ENCODE data around the gene GOLGA6C. TPM values are rescaled to one million over a fixed set of nuclear protein-coding genes. Genes with fewer than 3 reads are reported as not detected.
A peak's percentile ranks its signal among the peaks of the same experiment; 100 is the strongest.

The GOLGA6C gene
- total and polyA plus RNA-seq, 10 of the 15 experiments (the other 5 are each of a cell fraction or from before 2014, with no cell fraction given): not detected

DNA sequence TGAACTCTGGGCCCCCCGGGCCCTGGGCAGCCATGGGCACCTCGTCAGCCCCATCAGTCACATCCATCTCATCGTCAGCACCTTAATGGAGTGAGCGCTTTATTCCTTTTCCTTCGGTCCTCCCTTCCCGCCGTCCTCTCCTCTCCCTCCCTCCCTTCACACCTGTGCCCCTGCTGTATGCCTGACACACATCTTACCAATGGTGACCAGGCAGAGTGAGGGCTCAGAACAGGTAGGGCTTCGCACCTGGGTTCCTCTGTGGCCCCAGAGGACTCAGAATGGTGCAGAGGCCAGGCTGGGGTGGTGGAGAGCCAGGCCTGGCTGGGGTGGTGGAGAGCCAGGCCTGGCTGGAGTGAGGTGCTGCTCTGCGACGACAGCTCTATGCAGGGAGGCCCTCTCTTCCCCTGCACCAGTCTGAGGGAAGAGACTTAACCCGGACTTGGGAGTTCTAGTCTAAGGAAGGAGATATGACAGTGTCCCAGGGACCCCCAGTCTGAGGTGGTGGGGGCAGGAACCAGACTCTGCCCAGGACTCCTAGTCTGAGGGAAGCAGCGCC lies 44.8 kb upstream of the GOLGA6C start (continued):
- no peak for TF ChIP-seq HSF1 (IDR thresholded peaks at IDR 0.05; ENCODE audit: low read depth, low read length)
- no peak for TF ChIP-seq CTCF (IDR thresholded peaks at IDR 0.05 in 2 of 3, conservative IDR thresholded peaks at IDR 0.05 in 1 of 3; ENCODE audit: control insufficient read depth in 2 of 3, extremely low read depth in 1 of 3, insufficient read depth in 1 of 3, low read depth in 3 of 3, low read length in 3 of 3)
- no peak for TF ChIP-seq SIN3A (IDR thresholded peaks at IDR 0.05; ENCODE audit: low read depth, low read length)
- peak; percentile 39; the same call in 1 of the 2 replicates for TF ChIP-seq SMAD5 (IDR thresholded peaks at IDR 0.05; ENCODE audit: low read depth)
- TF ChIP-seq SMARCA5 (IDR thresholded peaks at IDR 0.05): no peak
- peak; percentile 81 for TF ChIP-seq POLR2A (IDR thresholded peaks at IDR 0.05; ENCODE audit: low read depth, low read length)
- TF ChIP-seq EP300 (IDR thresholded peaks at IDR 0.05; ENCODE audit: borderline replicate concordance in 1 of 2, control insufficient read depth in 1 of 2, low read depth in 2 of 2, low read length in 2 of 2): no peak

DNA sequence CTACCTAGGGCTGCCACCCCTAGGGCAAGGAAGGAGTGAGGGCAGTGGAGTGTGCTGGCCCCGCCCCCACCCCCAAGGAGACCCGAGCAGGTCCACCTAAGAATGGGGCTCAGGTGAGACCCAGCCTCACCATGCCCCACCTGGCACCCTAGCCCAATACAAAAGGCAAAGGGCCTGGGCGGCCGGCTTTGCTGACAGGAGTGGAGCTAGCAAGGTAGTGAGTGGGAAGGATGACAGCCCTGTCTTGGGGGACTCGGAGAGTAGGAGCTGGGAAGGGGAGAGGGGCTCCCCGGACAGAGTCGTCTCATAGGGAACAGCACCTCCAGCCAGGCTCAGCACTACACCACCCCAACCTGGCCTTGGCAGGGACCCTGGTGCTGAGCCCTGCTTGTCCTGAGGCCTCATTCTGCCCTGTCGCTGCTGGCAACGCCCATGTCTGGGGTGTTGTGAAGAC lies 44.3 kb upstream of the GOLGA6C start:
- SMC1A ChIA-PET (ENCODE audit: uncharacterized antibody, unreplicated experiment): no interaction called here
- Histone ChIP-seq H3K4me3 (no peak overlapping the region), H3K4me1 (ENCODE audit: control insufficient read depth, insufficient read depth, low read length) (peaks cover 10% of the 10 kb centered on the region), H3K27ac (ENCODE audit: control insufficient read depth, insufficient read depth) (no peak overlapping the region), H3K79me2 (ENCODE audit: control insufficient read depth, insufficient read depth, low read length) (peaks cover 41% of the 10 kb centered on the region), H4K20me1 (ENCODE audit: control insufficient read depth, insufficient read depth) (peaks cover 47% of the 10 kb centered on the region), H3K36me3 (ENCODE audit: control insufficient read depth in 2 of 2, insufficient read depth in 2 of 2, low read length in 1 of 2) (peaks cover 43 to 45% of the 10 kb centered on the region in 2 experiments), H3K27me3 (replicated peaks in 1 of 2; ENCODE audit: control insufficient read depth in 2 of 2, insufficient read depth in 2 of 2, low read length in 1 of 2) (no peaks in the 10 kb centered on the region), H2AFZ (ENCODE audit: control insufficient read depth, low read depth, low read length) (no peak overlapping the region), H3K9me3 (replicated peaks; ENCODE audit: control insufficient read depth, insufficient read depth, low read length) (no peaks in the 10 kb centered on the region), H3K4me2 (ENCODE audit: control insufficient read depth, insufficient read depth) (no peak overlapping the region), H3K9ac (ENCODE audit: control insufficient read depth, insufficient read depth, low read length) (no peak overlapping the region)
- 86% methylated on average over 9 of the region's 9 CpGs for WGBS (ENCODE audit: insufficient coverage, insufficient replicate concordance, low lambda C conversion rate, missing lambda C conversion rate)
- RAD21 ChIA-PET (ENCODE audit: unreplicated experiment): interaction anchor here (2.6 kb wide), 1 partner anchor 171 kb away, joined by 8 read pairs; no protein-coding TSS in a partner anchor
- DNase-seq (ENCODE audit: low read depth, low spot score): no peak
- CTCF ChIA-PET: interaction anchor here (1.2 kb wide), 1 partner anchor 12 kb away, joined by 3 read pairs; the partner anchor contains the start of gene C15orf39
- POLR2A ChIA-PET: interaction anchor here (0.7 kb wide), 1 partner anchor 12 kb away, joined by 3 read pairs; no protein-coding TSS in a partner anchor
- ATAC-seq: peak; percentile 9
- intact Hi-C loops (cut with micrococcal nuclease; ENCODE audit: unreplicated experiment) (no loop called here), in situ Hi-C loops (cut with MboI) (no loop called here)
- BruUV-seq (replicated peaks): no TSS peak
- FAIRE-seq: no peak
- peak; percentile 84 for TF ChIP-seq POLR2AphosphoS5 (IDR thresholded peaks at IDR 0.05; ENCODE audit: low read length)
- TF ChIP-seq POLR2A (IDR thresholded peaks at IDR 0.05; ENCODE audit: low read depth, low read length): peak; percentile 41
- TF ChIP-seq EED (IDR thresholded peaks at IDR 0.05; ENCODE audit: low read depth): no peak
- peak; percentile 53; the same call in 1 of the 2 replicates for TF ChIP-seq SMAD5 (IDR thresholded peaks at IDR 0.05; ENCODE audit: low read depth)
- TF ChIP-seq ZBTB4 (CRISPR knock-in tag; IDR thresholded peaks at IDR 0.05): 0 out of 2 replicates have a peak, but pooled peaks have one; percentile 8
- TF ChIP-seq BCL3 (IDR thresholded peaks at IDR 0.05; ENCODE audit: borderline replicate concordance, insufficient read depth, low read depth, low read length, poor library complexity, severe bottlenecking): peak; percentile 82
- TF ChIP-seq ZBED1 (IDR thresholded peaks at IDR 0.05; ENCODE audit: borderline replicate concordance): 0 out of 2 replicates have a peak, but pooled peaks have one; percentile 31
- TF ChIP-seq MAX (IDR thresholded peaks at IDR 0.05; ENCODE audit: low read depth, low read length): no peak
